A673 (cell line): ENCODE data around the gene UBE2D1. TPM values are rescaled to one million over a fixed set of nuclear protein-coding genes. Genes with fewer than 3 reads are reported as not detected.

ENCODE experiments used
- BruUV-seq: library from RNA; stranded (reverse); fragments of 400-500 nt; replicated peaks from 2 replicates; lab custom pipeline; 2021; lab: Mats Ljungman, UMichigan
- CTCF ChIA-PET: fragments of 300-600 bp; sonication (Branson Sonifier 250); formaldehyde crosslinking; loops from one replicate; lab custom pipeline; 2022; ENCODE audit warnings: antibody characterized with exemption; lab: Charles Lee
- POLR2A ChIA-PET: fragments of 300-600 bp; sonication (Branson Sonifier 250); formaldehyde crosslinking; loops from one replicate; lab custom pipeline; 2022; ENCODE audit warnings: antibody characterized with exemption; ENCODE audit not compliant: low non-redundant PET; lab: Charles Lee
- DNase-seq: peaks from one replicate; pipeline ENCODE4 v3.0.0-alpha.2; 2015; ENCODE audit warnings: low spot score
- H3K27ac ChIP-seq: fragments of 200-600 bp; sonication (generic); 2 replicates; pipeline ENCODE4 v1.5.1; 2016; ENCODE audit warnings: mixed run types, low read depth, mild to moderate bottlenecking, mixed read lengths, antibody characterized with exemption, low read length; ENCODE audit not compliant: poor library complexity, severe bottlenecking
- H3K27me3 ChIP-seq: fragments of 200-600 bp; sonication (generic); replicated peaks from 2 replicates; pipeline ENCODE4 v1.6.1; 2017; ENCODE audit warnings: mixed run types, low read depth, mild to moderate bottlenecking, mixed read lengths, antibody characterized with exemption, low read length; ENCODE audit not compliant: insufficient read depth, poor library complexity
- H3K36me3 ChIP-seq: fragments of 200-600 bp; sonication (generic); 2 replicates; pipeline ENCODE4 v1.6.1; 2016; ENCODE audit warnings: mixed run types, mild to moderate bottlenecking, mixed read lengths, antibody characterized with exemption, low read length; ENCODE audit not compliant: insufficient read depth, poor library complexity, severe bottlenecking
- H3K4me1 ChIP-seq: fragments of 200-600 bp; sonication (generic); 2 replicates; pipeline ENCODE4 v1.6.1; 2017; ENCODE audit warnings: mixed run types, mild to moderate bottlenecking, mixed read lengths, antibody characterized with exemption, low read length; ENCODE audit not compliant: insufficient read depth, poor library complexity, severe bottlenecking
- H3K4me3 ChIP-seq: fragments of 200-600 bp; sonication (generic); 2 replicates; pipeline ENCODE4 v1.5.1; 2016; ENCODE audit warnings: low read depth, mixed run types, mild to moderate bottlenecking, mixed read lengths, low read length; ENCODE audit not compliant: poor library complexity, severe bottlenecking
- H3K9me3 ChIP-seq: fragments of 200-600 bp; sonication (generic); 2 replicates; pipeline ENCODE4 v1.6.1; 2016; ENCODE audit warnings: mixed run types, low read depth, mild to moderate bottlenecking, mixed read lengths, antibody characterized with exemption, low read length; ENCODE audit not compliant: poor library complexity, severe bottlenecking
- CTCF ChIP-seq: fragments of 300-800, 200-600 bp; sonication (generic); conservative IDR thresholded peaks from 2 replicates; pipeline ENCODE4 v1.5.1; 2017; ENCODE audit warnings: low read depth, mild to moderate bottlenecking, antibody characterized with exemption, low read length, moderate library complexity, mixed read lengths
- EZH2 ChIP-seq: fragments of 200-600 bp; sonication (generic); IDR thresholded peaks from 2 replicates; pipeline ENCODE4 v1.6.1; 2017; ENCODE audit warnings: borderline replicate concordance, low read depth, mild to moderate bottlenecking, mixed read lengths, antibody characterized with exemption, low read length; ENCODE audit not compliant: poor library complexity, severe bottlenecking
- intact Hi-C: fragments of 100-400 bp; cut with micrococcal nuclease; formaldehyde crosslinking; loops from one replicate; pipeline ENCODE4 v1.10.0; 2022; ENCODE audit not compliant: unreplicated experiment
- total RNA-seq: library from RNA; stranded (reverse); gene quantifications from 2 replicates; pipeline ENCODE4 v1.2.3, GENCODE V29; 2021

UBE2D1 gene
- total RNA-seq, 1 experiment from 2014 or later = 16.9 TPM

- Histone ChIP-seq H3K36me3 (no peaks in the 10 kb centered on the region), H3K9me3 (no peaks in the 10 kb centered on the region), H3K27me3 (no peaks in the 10 kb centered on the region), H3K4me1 (no peaks in the 10 kb centered on the region), H3K27ac (no peak overlapping the region), H3K4me3 (no peak overlapping the region)
- no TSS peak for BruUV-seq
- ChIA-PET POLR2A (no interaction called here), CTCF (no interaction called here)
- no peak for DNase-seq
- 0 out of 2 replicates have a peak, but pooled peaks have one; percentile 20 for TF ChIP-seq CTCF
- no peak for TF ChIP-seq EZH2
- intact Hi-C loops = no loop called here
Observed at GRCh38 chr10:58319599-58319998, 15.2 kb upstream of the UBE2D1 start.

DNA sequence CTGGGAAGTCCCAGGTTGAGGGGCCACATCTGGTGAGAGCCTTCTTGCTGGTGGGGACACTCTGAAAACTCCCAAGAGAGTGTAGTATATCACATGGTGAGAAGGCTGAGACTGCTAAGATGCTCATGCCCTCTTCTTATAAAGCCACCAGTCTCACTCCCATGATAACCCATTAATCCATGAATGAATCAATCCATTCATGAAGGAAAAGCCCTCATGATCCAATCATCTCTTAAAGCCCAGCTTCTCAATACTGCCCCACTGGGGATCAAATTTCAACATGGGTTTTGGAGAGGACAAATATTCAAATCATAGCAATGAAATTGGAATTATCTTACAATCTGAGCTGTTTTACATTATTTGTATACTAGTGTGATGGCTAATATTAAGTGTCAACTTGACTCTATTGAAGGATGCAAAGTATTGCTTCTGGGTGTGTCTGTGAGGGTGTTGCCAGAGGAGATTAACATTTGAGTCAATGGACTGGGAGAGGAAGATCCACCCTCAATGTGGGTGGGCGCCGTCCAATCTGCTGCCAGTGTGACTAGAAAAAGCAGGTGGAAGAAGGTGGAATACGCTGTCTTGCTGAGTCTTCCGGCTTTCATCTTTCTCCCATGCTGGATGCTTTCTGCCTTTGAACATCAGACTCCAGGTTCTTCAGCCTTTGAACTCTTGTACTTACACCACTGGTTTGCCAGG lies 14.3 kb upstream of the UBE2D1 start:
- CTCF ChIA-PET = no interaction called here
- Histone ChIP-seq H3K36me3 (no peaks in the 10 kb centered on the region), H3K9me3 (no peaks in the 10 kb centered on the region), H3K4me1 (no peaks in the 10 kb centered on the region), H3K4me3 (no peak overlapping the region), H3K27me3 (no peaks in the 10 kb centered on the region), H3K27ac (no peak overlapping the region)
- no peak for DNase-seq
- TF ChIP-seq EZH2 (no peak), CTCF (no peak)
- POLR2A ChIA-PET = no interaction called here
- intact Hi-C loops = loop anchor here (10.0 kb wide), 1 partner anchor 194 kb away; the partner anchor contains the start of gene BICC1
- BruUV-seq = no TSS peak

GRCh38 chr10:58322072-58322834 lies 12.6 kb upstream of the UBE2D1 start:
- intact Hi-C loops = loop anchor here (10.0 kb wide), 1 partner anchor 193 kb away; the partner anchor contains the start of gene BICC1
- H3K27ac ChIP-seq = no peak overlapping the region
- no peaks in the 10 kb centered on the region for H3K36me3 ChIP-seq
- peak; percentile 50 for DNase-seq
- H3K4me3 ChIP-seq = no peak overlapping the region
- no peaks in the 10 kb centered on the region for H3K4me1 ChIP-seq
- no peaks in the 10 kb centered on the region for H3K9me3 ChIP-seq
- CTCF ChIA-PET = no interaction called here
- TF ChIP-seq CTCF (no peak), EZH2 (no peak)
- POLR2A ChIA-PET = no interaction called here
- no TSS peak for BruUV-seq
- no peaks in the 10 kb centered on the region for H3K27me3 ChIP-seq
